Pancreas (tissue), 10 donors: ENCODE results near the gene PITPNB. TPM values are rescaled to one million over a fixed set of nuclear protein-coding genes. Genes with fewer than 3 reads are reported as not detected.
A peak's percentile ranks its signal among the peaks of the same experiment; 100 is the strongest.

Source experiments
- ATAC-seq, 4 donors: fragments of 200-7000 bp; cut with Tn5 transposase; one replicate each; pipeline versions ENCODE4 v1.8.0 to v1.9.1; 2020; ENCODE audit warnings: mild to moderate bottlenecking in 4 of 4, moderate library complexity in 4 of 4
- DNase-seq, 6 donors: peaks; one replicate each; pipeline ENCODE4 v3.0.0-alpha.2; 2020
- FAIRE-seq: peaks from 2 replicates; lab custom pipeline; 2012; peaks lifted over from hg19 to GRCh38; lab: Jason Lieb, UNC
- H3K27ac ChIP-seq, 4 donors: fragments of 200-600 bp; sonication (generic); 1 replicate in 3 of 4; 2 replicates in 1 of 4; pipeline versions ENCODE4 v1.5.0 to v1.8.0; 2020
- H3K27me3 ChIP-seq, 4 donors: fragments of 200-600 bp; one replicate each; pipeline ENCODE4 v1.8.0; 2021
- H3K36me3 ChIP-seq, 3 donors: fragments of 200-600 bp; sonication (generic) in 1 of 3; one replicate each; pipeline versions ENCODE4 v1.5.0 to v1.8.0; 2020 to 2021
- H3K4me1 ChIP-seq, 3 donors: fragments of 200-600 bp; one replicate each; pipeline ENCODE4 v1.8.0; 2021
- H3K4me3 ChIP-seq, 4 donors: fragments of 200-600 bp; sonication (generic) in 2 of 4; one replicate each; pipeline versions ENCODE4 v1.5.0 to v1.8.0; 2020 to 2021
- H3K9me3 ChIP-seq, 4 donors: fragments of 200-600 bp; one replicate each; pipeline ENCODE4 v1.8.0; 2021
- WGBS, 2 donors: extraction: QIAGEN DNeasy Blood & Tissue Kit; methylation state at CpG; one replicate each; pipeline ENCODE4 v1.1.7; 2013; 5-methylcytosine and 5-hydroxymethylcytosine counted together
- intact Hi-C, 3 donors: fragments of 100-400 bp; cut with DNase I; formaldehyde crosslinking; loops; one replicate each; pipeline versions ENCODE4 v1.11.1 to v1.14.2; 2022
- polyA plus RNA-seq, 2 donors: library from polyadenylated mRNA; stranded (reverse); fragments of 200-250 nt; gene quantifications; one replicate each; pipeline ENCODE4 v1.2.3, GENCODE V29; 2013
- total RNA-seq, 6 donors: library from RNA; stranded (reverse); fragmentation: NEBNext Ultra II Directional in 4 of 6; extraction: Animal tissue kit (Norgen Biotek cat#: 25700) in 4 of 6; gene quantifications; one replicate each; pipeline versions ENCODE4 v1.2.1 to v1.2.4, GENCODE V29; 2021 to 2023
- TF ChIP-seq, protein P1 (sequence below), 4 donors: fragments of 200-600 bp; sonication (generic) in 3 of 4; IDR thresholded peaks; one replicate each; pipeline versions ENCODE4 v1.5.0 to v1.8.0; 2021; ENCODE audit warnings: antibody characterized with exemption in 4 of 4
- donor health status: healthy with polysubstance abuse.
- donor health status: DM: no; HTN: no; CAD: no; lungs with moderate emphysema.
- donor health status: DM: no; HTN: no; CAD: no.
- donor health status: control.
- donor health status: control.
- donor health status: Bipolar disorder and iron deficiency.
- donor health status: DM: yes; HTN: yes; CAD: no.
- donor health status: DM: no; HTN: no; CAD: no.
- donor health status: DM: no; HTN: no; CAD: no.
- donor health status: DM: yes; HTN: yes; CAD: no.

PITPNB gene
- total and polyA plus RNA-seq, 8 donors = 14.3 to 38.0 (median 26.2) TPM

DNA sequence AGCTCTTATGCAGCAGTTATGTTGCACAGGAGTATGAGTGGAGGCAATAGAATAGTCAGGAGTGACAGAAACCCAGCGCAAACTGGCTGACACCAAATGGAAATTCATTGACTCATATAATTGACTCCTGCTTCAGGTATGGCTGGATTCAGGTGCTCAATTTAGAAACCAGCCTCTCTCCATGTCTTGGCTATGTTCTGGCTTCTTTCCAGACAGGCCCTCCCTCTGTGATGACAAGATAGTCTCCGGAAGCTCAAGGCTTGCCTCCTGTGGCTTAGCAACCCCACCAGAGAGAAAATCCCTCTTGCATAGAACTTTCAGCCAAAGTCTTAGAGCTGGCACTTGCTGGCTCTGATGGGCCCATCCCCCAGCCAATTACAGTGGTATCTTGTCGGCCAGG lies 89.4 kb downstream of the PITPNB start:
- intact Hi-C loops = no loop called here
- H3K27me3 ChIP-seq = no peaks in the 10 kb centered on the region
- no peaks in the 10 kb centered on the region for H3K4me1 ChIP-seq
- no peaks in the 10 kb centered on the region for H3K36me3 ChIP-seq
- DNase-seq (no peak), ATAC-seq (no peak), FAIRE-seq (no peak)
- TF ChIP-seq, protein P1, sequence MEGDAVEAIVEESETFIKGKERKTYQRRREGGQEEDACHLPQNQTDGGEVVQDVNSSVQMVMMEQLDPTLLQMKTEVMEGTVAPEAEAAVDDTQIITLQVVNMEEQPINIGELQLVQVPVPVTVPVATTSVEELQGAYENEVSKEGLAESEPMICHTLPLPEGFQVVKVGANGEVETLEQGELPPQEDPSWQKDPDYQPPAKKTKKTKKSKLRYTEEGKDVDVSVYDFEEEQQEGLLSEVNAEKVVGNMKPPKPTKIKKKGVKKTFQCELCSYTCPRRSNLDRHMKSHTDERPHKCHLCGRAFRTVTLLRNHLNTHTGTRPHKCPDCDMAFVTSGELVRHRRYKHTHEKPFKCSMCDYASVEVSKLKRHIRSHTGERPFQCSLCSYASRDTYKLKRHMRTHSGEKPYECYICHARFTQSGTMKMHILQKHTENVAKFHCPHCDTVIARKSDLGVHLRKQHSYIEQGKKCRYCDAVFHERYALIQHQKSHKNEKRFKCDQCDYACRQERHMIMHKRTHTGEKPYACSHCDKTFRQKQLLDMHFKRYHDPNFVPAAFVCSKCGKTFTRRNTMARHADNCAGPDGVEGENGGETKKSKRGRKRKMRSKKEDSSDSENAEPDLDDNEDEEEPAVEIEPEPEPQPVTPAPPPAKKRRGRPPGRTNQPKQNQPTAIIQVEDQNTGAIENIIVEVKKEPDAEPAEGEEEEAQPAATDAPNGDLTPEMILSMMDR (IDR thresholded peaks at IDR 0.05) = no peak
- H3K27ac ChIP-seq = no peak overlapping the region
- H3K4me3 ChIP-seq = no peak overlapping the region
- no peaks in the 10 kb centered on the region for H3K9me3 ChIP-seq
- WGBS, 2 donors = 90 to 95% methylated on average over 3 of the region's 3 CpGs

DNA sequence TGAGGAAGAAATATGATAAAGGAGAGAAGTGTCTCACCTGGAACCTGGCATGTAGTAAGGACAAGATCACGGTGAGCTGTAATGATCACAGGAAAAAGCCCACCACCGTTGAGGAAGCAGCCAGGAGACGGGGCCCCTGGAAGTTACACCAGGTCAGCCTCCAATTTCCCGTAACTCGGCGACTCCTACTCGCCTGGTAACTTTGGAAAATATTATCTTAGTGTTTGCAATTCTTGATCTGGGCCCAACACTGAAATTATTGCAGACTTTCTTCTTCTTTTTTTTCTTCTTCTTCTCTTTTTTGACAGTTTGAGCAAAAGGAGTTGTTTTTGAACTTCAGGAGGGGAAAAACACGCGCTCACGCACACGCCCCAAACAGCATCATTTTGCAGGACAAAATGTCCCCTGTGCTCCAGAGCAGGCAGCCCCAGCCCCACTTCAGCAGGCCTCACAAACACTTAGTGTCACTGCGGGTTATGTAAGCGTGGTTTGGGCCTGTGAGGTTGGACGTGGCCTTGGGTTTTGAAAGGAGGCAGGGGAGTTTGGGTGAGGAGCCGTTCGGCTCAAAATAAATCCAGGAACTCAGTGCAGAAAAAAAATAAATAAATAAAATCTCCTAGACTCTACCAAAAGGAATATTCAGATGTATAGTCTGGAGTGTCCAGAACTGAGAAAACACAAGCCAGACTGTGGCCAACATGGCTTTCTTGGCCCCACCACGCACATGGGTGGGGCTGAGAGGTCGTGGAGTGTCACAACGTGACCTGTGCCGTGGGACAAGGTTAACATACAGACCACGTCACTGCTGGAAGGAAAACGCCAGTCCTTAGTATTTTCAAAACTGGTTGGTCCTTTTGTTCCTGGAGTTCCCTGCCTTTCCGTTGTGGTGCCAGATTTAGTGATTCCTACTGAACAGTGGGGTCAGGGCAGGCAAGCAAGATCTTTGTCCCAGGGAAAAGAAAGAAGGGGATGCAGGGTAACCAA lies 91.2 kb downstream of the PITPNB start:
- Histone ChIP-seq H3K9me3 (no peaks in the 10 kb centered on the region), H3K36me3 (no peaks in the 10 kb centered on the region), H3K27ac (no peak overlapping the region), H3K4me3 (no peak overlapping the region), H3K4me1 (no peaks in the 10 kb centered on the region), H3K27me3 (no peaks in the 10 kb centered on the region)
- WGBS, 2 donors = 81 to 85% methylated on average over 23 of the region's 23 CpGs
- peak in 1 of 4 donors; percentile 21 for ATAC-seq
- TF ChIP-seq, protein P1 (IDR thresholded peaks at IDR 0.05) = no peak
- FAIRE-seq = no peak
- intact Hi-C loops = no loop called here
- DNase-seq = no peak

DNA sequence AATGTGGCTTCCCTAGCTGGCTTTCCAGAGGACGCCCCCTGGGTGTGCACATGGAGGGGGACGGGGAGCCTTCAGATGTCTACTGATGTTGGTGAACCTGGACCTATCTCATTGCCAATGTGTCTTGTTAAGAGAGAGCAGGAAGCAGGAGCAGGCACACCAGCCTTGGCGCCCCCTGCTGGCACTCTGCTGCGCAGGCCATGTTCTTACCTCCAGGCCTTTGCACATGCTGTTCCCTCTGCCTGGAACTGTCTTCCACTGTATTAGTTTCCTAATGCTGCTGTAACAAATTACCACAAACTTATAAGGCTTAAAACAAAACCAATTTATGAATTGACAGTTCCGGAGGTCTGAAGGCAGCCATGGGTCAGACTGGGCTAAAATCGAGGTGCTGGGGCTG lies 93.9 kb downstream of the PITPNB start:
- H3K27me3 ChIP-seq = no peaks in the 10 kb centered on the region
- no peak for ATAC-seq
- no peak overlapping the region for H3K27ac ChIP-seq
- no peak overlapping the region for H3K4me3 ChIP-seq
- TF ChIP-seq, protein P1 (IDR thresholded peaks at IDR 0.05) = no peak
- no peaks in the 10 kb centered on the region for H3K9me3 ChIP-seq
- intact Hi-C loops = no loop called here
- no peak for DNase-seq
- no peaks in the 10 kb centered on the region for H3K36me3 ChIP-seq
- no peaks in the 10 kb centered on the region for H3K4me1 ChIP-seq
- WGBS, 2 donors = 87 to 92% methylated on average over 6 of the region's 6 CpGs
- no peak for FAIRE-seq

DNA sequence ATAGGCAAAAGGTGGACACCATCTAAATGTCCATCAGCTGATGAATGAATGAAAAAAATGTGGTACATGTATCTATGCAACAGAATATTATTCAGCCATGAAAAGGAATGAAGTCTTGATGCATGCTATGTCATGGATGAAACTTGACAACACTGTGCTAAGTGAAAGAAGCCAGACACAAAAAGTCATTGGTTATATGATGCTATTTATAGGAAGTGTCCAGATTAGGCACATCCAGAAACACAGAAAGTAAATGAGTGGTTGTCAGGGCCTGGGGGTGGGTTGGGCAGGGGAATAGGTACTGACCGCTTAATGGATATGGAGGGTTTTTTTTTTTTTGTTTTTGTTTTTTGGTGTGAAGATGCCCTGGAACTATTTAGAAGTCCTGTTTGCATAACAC lies 95.8 kb downstream of the PITPNB start:
- ATAC-seq = no peak
- no peaks in the 10 kb centered on the region for H3K27me3 ChIP-seq
- H3K27ac ChIP-seq = no peak overlapping the region
- H3K9me3 ChIP-seq = no peaks in the 10 kb centered on the region
- TF ChIP-seq, protein P1 (IDR thresholded peaks at IDR 0.05) = no peak
- intact Hi-C loops = no loop called here
- no peak for FAIRE-seq
- DNase-seq = no peak
- H3K36me3 ChIP-seq = no peaks in the 10 kb centered on the region
- WGBS, 2 donors = 96 to 97% methylated on average over 1 of the region's 1 CpG
- H3K4me1 ChIP-seq = no peaks in the 10 kb centered on the region
- H3K4me3 ChIP-seq = no peak overlapping the region
